HUES64 (cell line): Measurements from ENCODE around the gene MYO6. TPM values are rescaled to one million over a fixed set of nuclear protein-coding genes. Genes with fewer than 3 reads are reported as not detected.
"Not testable (repeated sequence)": the region's sequence is repeated elsewhere in the genome, so short reads cannot be mapped to it uniquely, and the experiment has no call there.

Experiments used
- H3K27ac ChIP-seq: 2 replicates; pipeline ENCODE4 v1.7.0; 2013; ENCODE audit warnings: low read depth, low read length, inconsistent platforms
- H3K27me3 ChIP-seq: 2 replicates; pipeline ENCODE4 v1.6.1; 2013; ENCODE audit warnings: mild to moderate bottlenecking, low read length; ENCODE audit not compliant: insufficient read depth
- H3K36me3 ChIP-seq: 2 replicates; pipeline ENCODE4 v1.6.1; 2013; ENCODE audit warnings: mild to moderate bottlenecking, low read length; ENCODE audit not compliant: insufficient read depth
- H3K4me1 ChIP-seq: 2 replicates; pipeline ENCODE4 v1.6.1; 2013; ENCODE audit warnings: mild to moderate bottlenecking, low read length, moderate library complexity; ENCODE audit not compliant: insufficient read depth
- H3K4me3 ChIP-seq: 2 replicates; pipeline ENCODE4 v1.5.1; 2013; ENCODE audit warnings: mild to moderate bottlenecking, low read length, moderate library complexity
- H3K9ac ChIP-seq: 2 replicates; pipeline ENCODE4 v1.6.1; 2013; ENCODE audit warnings: mild to moderate bottlenecking, low read depth, low read length
- H3K9me3 ChIP-seq: 2 replicates; pipeline ENCODE4 v1.6.1; 2013; ENCODE audit warnings: low read depth, low read length; ENCODE audit not compliant: insufficient read depth
- WGBS: fragments of 150-250, 120-280 bp; methylation state at CpG from one replicate; pipeline ENCODE4 v1.1.7; 2013; ENCODE audit warnings: missing lambda C conversion rate; 5-methylcytosine and 5-hydroxymethylcytosine counted together
- polyA plus RNA-seq, 2 experiments: library from polyadenylated mRNA; stranded (reverse); fragments of 50-300 nt; gene quantifications; one replicate each; pipeline ENCODE4 v1.2.3, GENCODE V29; 2013

MYO6 gene
- 13.1 TPM for polyA plus RNA-seq (2013, experiment 1 of 2)
- polyA plus RNA-seq (2013, experiment 2 of 2), result 14.8 TPM

GRCh38 chr6:75748743-75749538 lies at the start of gene MYO6:
MYO6 (plus strand) TSS chr6:75749239; CDS start chr6:75817548, 68,309 bp downstream.
- Histone ChIP-seq H3K4me3 (peak within 1 kb of the TSS; percentile 68), H3K27me3 (peaks cover 7% of the 10 kb centered on the region; the same call in 1 of the 2 replicates), H3K9me3 (no peaks in the 10 kb centered on the region), H3K36me3 (no peaks in the 10 kb centered on the region), H3K27ac (peak within 1 kb of the TSS; percentile 87; the same call in 1 of the 2 replicates), H3K9ac (peak within 1 kb of the TSS; percentile 84), H3K4me1 (peaks cover 4% of the 10 kb centered on the region; the same call in 1 of the 2 replicates)
- under 1% methylated on average over 97 of the region's 97 CpGs for WGBS

- peaks cover 79% of the 10 kb centered on the region for H3K36me3 ChIP-seq
- not testable (repeated sequence) for H3K9ac ChIP-seq, H3K9me3 ChIP-seq, H3K4me1 ChIP-seq, H3K27ac ChIP-seq, H3K4me3 ChIP-seq, H3K27me3 ChIP-seq
- 91% methylated on average over 4 of the region's 4 CpGs for WGBS
Observed at GRCh38 chr6:75708334-75708733, 40.7 kb upstream of the MYO6 start.

- Histone ChIP-seq H3K27ac (no peak overlapping the region), H3K9ac (no peak overlapping the region), H3K36me3 (peaks cover 92% of the 10 kb centered on the region), H3K4me3 (no peak overlapping the region), H3K4me1 (no peaks in the 10 kb centered on the region), H3K9me3 (no peaks in the 10 kb centered on the region), H3K27me3 (no peaks in the 10 kb centered on the region)
- WGBS, result 97% methylated on average over 2 of the region's 2 CpGs
Observed at GRCh38 chr6:75711173-75711572, 37.9 kb upstream of the MYO6 start.

- H3K36me3 ChIP-seq, result peaks cover 34% of the 10 kb centered on the region
- H3K9ac ChIP-seq, result no peak overlapping the region
- 96% methylated on average over 3 of the region's 3 CpGs for WGBS
- no peaks in the 10 kb centered on the region for H3K4me1 ChIP-seq
- no peak overlapping the region for H3K4me3 ChIP-seq
- no peak overlapping the region for H3K27ac ChIP-seq
- H3K27me3 ChIP-seq, result no peaks in the 10 kb centered on the region
- no peaks in the 10 kb centered on the region for H3K9me3 ChIP-seq
Observed at GRCh38 chr6:75719133-75719532, 29.9 kb upstream of the MYO6 start.

- Histone ChIP-seq H3K36me3 (no peaks in the 10 kb centered on the region), H3K27me3 (no peaks in the 10 kb centered on the region), H3K9ac (no peak overlapping the region), H3K27ac (no peak overlapping the region), H3K9me3 (no peaks in the 10 kb centered on the region), H3K4me3 (no peak overlapping the region), H3K4me1 (no peaks in the 10 kb centered on the region)
- 60% methylated on average over 1 of the region's 2 CpGs for WGBS
Observed at GRCh38 chr6:75723382-75723781, 25.7 kb upstream of the MYO6 start.

- no peaks in the 10 kb centered on the region for H3K36me3 ChIP-seq
- H3K4me3 ChIP-seq, result no peak overlapping the region
- no peaks in the 10 kb centered on the region for H3K9me3 ChIP-seq
- no peaks in the 10 kb centered on the region for H3K4me1 ChIP-seq
- no peak overlapping the region for H3K27ac ChIP-seq
- H3K27me3 ChIP-seq, result no peaks in the 10 kb centered on the region
- WGBS, result 94% methylated on average over 2 of the region's 2 CpGs
- H3K9ac ChIP-seq, result no peak overlapping the region
Observed at GRCh38 chr6:75727206-75727605, 21.8 kb upstream of the MYO6 start.

GRCh38 chr6:75731029-75731428 lies 18.0 kb upstream of the MYO6 start:
- H3K4me1 ChIP-seq, H3K4me3 ChIP-seq, H3K36me3 ChIP-seq, H3K9ac ChIP-seq, H3K9me3 ChIP-seq, H3K27me3 ChIP-seq, H3K27ac ChIP-seq: not testable (repeated sequence)
- WGBS, result 92% methylated on average over 7 of the region's 8 CpGs

GRCh38 chr6:75735491-75736186 lies 13.4 kb upstream of the MYO6 start:
- Histone ChIP-seq H3K27ac (no peak overlapping the region), H3K36me3 (no peaks in the 10 kb centered on the region), H3K9me3 (no peaks in the 10 kb centered on the region), H3K9ac (no peak overlapping the region), H3K4me1 (no peaks in the 10 kb centered on the region), H3K27me3 (no peaks in the 10 kb centered on the region), H3K4me3 (no peak overlapping the region)
- WGBS, result 96% methylated on average over 1 of the region's 1 CpG

GRCh38 chr6:75743971-75744370 lies 5.1 kb upstream of the MYO6 start:
- Histone ChIP-seq H3K4me1 (peaks cover 4% of the 10 kb centered on the region; the same call in 1 of the 2 replicates), H3K36me3 (no peaks in the 10 kb centered on the region), H3K9ac (no peak overlapping the region), H3K9me3 (no peaks in the 10 kb centered on the region), H3K4me3 (no peak overlapping the region), H3K27ac (no peak overlapping the region), H3K27me3 (peaks cover 7% of the 10 kb centered on the region; the same call in 1 of the 2 replicates)
- WGBS, result 93% methylated on average over 3 of the region's 4 CpGs

- Histone ChIP-seq H3K36me3 (no peaks in the 10 kb centered on the region), H3K27ac (no peak overlapping the region), H3K4me1 (peaks cover 4% of the 10 kb centered on the region; the same call in 1 of the 2 replicates), H3K9ac (no peak overlapping the region), H3K4me3 (no peak overlapping the region), H3K27me3 (peaks cover 7% of the 10 kb centered on the region; the same call in 1 of the 2 replicates), H3K9me3 (no peaks in the 10 kb centered on the region)
- WGBS, result 94% methylated on average over 3 of the region's 3 CpGs
Observed at GRCh38 chr6:75745404-75745803, 3.6 kb upstream of the MYO6 start.

GRCh38 chr6:75746221-75746620 lies 2.8 kb upstream of the MYO6 start:
- H3K27me3 ChIP-seq, result peaks cover 7% of the 10 kb centered on the region; the same call in 1 of the 2 replicates
- peaks cover 4% of the 10 kb centered on the region; the same call in 1 of the 2 replicates for H3K4me1 ChIP-seq
- H3K4me3 ChIP-seq, result no peak overlapping the region
- H3K9ac ChIP-seq, result no peak overlapping the region
- H3K36me3 ChIP-seq, result no peaks in the 10 kb centered on the region
- 69% methylated on average over 2 of the region's 2 CpGs for WGBS
- no peaks in the 10 kb centered on the region for H3K9me3 ChIP-seq
- H3K27ac ChIP-seq, result no peak overlapping the region
